Epidermal melanocyte (primary cell): ENCODE results near the gene SLC2A13.

Experiments used
- DNase-seq: peaks from one replicate; pipeline ENCODE4 v3.0.0; 2011; ENCODE audit warnings: low spot score; ENCODE audit not compliant: insufficient read length

SLC2A13 gene

GRCh38 chr12:40105515-40106201 lies at the start of gene SLC2A13:
Gene SLC2A13 (minus strand): TSS chr12:40106081. CDS start chr12:40105808, 273 bp downstream.
- peak; percentile 73 for DNase-seq

GRCh38 chr12:40154381-40154780 lies 48.5 kb upstream of the SLC2A13 start:
- DNase-seq: no peak

GRCh38 chr12:40153432-40153831 lies 47.6 kb upstream of the SLC2A13 start:
- no peak for DNase-seq

- no peak for DNase-seq
Measured at GRCh38 chr12:40152783-40153383, 47.0 kb upstream of the SLC2A13 start.

DNA sequence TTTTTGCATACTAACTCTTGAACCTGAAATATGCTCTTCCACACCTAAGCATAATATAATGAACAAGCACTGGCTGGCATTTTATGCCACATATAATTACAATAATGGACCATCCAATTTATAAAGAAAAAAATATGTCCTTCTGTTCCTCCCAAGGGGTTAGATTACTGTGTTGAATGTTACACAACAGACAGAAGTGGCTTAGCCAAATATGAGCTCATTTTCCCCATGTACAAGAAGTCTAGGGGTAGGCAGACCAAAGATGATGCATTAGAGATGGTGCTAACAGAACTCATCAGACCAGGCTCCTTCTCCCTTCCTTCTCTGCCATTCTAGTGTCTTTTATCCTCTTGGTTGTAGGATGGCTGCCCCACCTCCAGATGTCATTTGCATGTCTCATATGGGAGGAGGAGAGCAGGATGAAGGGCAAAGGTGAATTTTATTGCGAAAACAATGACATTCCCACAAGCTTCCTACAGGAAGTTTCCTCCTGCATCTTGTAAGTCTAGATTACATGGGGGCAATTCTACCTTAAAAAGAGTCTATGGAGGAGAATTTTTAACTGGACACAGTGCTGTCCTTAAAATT lies 43.9 kb upstream of the SLC2A13 start:
- DNase-seq: no peak

- no peak for DNase-seq
Measured at GRCh38 chr12:40146800-40147797, 41.2 kb upstream of the SLC2A13 start.

- DNase-seq: no peak
Measured at GRCh38 chr12:40145896-40146295, 40.0 kb upstream of the SLC2A13 start.

GRCh38 chr12:40144023-40144422 lies 38.1 kb upstream of the SLC2A13 start:
- no peak for DNase-seq

GRCh38 chr12:40142001-40142744 lies 36.3 kb upstream of the SLC2A13 start:
- DNase-seq: no peak

- DNase-seq: no peak
Measured at GRCh38 chr12:40138526-40138925, 32.6 kb upstream of the SLC2A13 start.

GRCh38 chr12:40137252-40137651 lies 31.4 kb upstream of the SLC2A13 start:
- DNase-seq: no peak

DNA sequence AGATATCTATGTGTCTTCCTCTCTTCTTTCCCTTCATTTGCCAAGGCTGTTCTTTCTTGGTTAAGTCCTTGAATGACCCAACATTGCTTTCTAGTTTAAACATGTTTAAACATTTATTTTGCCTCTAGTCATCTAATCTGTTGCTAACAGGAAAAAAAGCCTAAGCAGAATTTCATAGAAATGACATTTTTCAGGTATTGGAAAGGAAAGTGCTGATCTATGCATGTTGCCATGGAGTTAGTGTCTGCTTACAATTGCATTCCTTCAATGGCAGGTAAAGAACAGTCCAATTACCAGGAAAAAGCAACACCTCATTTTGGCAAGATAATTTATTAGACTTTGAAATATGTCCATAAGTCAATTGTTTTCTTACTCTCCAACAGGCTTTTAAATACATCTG lies 21.5 kb upstream of the SLC2A13 start:
- no peak for DNase-seq

DNA sequence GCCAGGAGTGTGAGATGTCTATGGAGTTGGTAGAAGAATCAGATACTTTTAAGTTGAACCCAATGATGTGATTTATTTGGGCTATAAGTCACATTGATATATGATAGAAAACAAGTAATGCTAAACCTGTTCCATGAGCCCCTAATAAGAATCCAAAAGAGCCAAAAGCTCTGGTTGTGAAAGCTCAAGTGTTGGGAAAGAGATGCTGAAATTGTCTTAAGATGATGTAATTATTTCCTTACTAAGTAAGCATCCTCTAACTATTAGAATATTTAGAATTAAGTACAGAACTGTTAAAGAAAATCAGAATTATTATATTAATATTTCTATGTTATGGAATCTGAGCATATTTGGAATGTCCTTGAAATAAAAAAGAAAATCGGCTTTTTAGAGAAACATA lies 17.6 kb upstream of the SLC2A13 start:
- no peak for DNase-seq

DNA sequence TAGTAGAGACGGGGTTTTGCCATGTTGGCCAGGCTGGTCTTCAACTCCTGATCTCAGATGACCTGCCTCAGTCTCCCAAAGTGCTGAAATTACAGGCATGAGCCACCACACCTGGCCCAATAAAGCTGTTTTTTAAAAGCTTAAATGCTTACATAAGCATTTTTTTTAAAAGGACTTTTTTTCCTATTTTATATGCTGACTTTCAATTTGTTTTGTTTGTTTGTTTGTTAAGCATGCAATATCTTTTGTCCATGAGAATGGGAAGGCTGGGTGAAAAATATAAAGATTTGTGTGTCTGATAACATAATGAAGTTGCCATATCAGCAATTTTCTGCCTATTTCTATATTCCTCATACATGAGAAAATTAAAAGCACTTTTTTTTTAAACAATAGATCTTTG lies 17.0 kb upstream of the SLC2A13 start:
- no peak for DNase-seq

DNA sequence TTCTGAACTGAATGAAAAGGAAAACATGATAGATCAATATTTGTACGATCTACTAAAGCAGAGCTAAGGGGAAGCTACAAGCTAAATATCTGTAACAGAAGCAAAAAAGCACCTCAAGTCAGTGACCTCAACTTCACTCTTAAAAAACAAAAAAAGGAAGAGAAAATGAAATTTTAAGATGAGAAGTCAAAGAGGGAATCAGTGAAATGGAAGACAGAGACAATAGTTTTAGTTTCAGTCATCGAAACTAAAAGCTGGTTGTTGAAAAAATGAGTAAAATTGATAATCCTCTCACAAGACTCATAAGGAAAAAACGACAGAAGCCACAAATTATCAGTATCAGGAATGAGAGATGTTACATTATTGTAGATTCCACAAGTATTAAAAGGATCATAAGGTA lies 11.9 kb upstream of the SLC2A13 start:
- DNase-seq: no peak

DNA sequence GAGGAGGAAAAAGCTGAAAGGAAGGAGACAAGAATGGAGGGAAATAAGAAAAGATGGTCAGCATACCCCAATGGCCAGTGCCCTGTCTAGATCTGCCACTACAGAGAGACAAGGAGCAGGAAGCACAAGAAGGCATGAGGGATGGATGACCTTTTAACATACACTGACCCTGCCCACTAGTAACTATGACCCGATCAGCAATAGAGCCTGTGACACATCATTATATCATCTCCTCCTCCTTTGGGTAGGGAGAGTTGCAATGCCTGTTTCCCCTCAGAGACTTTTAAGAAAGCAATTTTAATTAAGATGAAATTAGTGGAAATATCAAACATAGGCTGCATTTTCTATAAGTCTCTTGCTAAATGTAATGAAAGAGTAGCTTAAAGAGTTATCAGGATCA lies 4.7 kb upstream of the SLC2A13 start:
- DNase-seq: no peak

- DNase-seq: no peak
Measured at GRCh38 chr12:40107803-40108620, 2.1 kb upstream of the SLC2A13 start.

DNA sequence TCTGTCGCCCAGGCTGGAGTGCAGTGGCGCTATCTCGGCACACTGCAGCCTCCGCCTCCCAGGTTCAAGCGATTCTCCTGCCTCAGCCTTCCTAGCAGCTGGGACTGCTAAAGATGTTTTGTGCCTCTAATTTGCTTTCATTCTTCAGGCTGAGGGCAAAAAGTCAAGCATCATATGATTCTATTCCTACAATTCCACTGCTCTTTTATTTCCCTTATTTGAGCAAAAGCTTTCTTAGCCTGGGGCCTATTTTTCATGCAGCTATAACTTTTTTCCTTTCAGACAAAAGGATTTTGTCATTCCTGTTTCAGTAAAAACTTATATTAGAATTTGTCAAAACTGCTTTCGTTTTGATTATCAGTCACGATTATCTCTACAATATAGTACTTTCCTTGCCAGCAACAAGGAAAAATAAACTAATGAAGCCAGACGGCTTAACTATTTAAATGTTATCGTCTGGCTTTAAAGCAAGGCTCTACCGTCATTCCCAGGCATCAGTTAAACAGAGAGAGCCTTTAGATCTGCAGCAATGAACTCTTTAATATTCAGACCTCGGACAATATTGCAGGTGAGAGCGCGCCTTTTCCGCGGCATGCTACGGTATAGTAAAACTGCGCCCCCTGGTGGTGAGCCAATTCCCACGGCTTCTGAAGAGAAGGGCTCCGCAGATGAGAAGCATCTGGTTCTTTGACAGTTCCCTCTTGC lies 1.4 kb upstream of the SLC2A13 start:
- DNase-seq: peak; percentile 63

GRCh38 chr12:40106655-40107054 lies 774 bp upstream of the SLC2A13 start:
- no peak for DNase-seq

GRCh38 chr12:40106202-40106533 lies 287 bp upstream of the SLC2A13 start:
- DNase-seq: no peak
